ENCODE measurements around the gene PGM2L1.
A peak's percentile ranks its signal among the peaks of the same experiment; 100 is the strongest.

Gene PGM2L1

DNA sequence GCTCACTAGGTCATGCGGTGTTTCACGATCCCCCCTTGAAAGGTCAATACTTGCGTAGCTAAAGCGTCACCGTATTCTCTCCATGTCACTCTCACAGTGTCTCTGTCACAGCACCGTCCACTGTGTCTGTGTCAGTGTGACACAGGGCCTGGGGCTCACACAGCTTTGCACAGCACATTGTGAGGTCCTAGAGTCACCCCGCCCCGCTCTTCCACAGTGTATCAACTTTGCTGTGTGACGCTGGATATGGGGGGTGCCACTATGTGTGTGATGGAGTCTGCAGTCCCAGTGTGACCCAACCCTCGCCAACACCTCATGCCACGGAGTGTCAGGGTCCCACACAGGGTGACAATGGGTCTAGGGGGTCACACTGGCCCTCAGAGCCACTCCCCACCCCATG is 87.4 kb downstream of the PGM2L1 start:
- Histone ChIP-seq H3K36me3 (ENCODE audit: control insufficient read depth, insufficient read depth, low read length) (no peaks in the 10 kb centered on the region), H3K27me3 (ENCODE audit: control insufficient read depth, insufficient read depth, low read length, poor library complexity, severe bottlenecking) (peaks cover 48% of the 10 kb centered on the region), H3K27ac (ENCODE audit: insufficient read depth, low read depth, low read length, poor library complexity, severe bottlenecking) (no peak overlapping the region), H3K9me3 (ENCODE audit: control insufficient read depth, low read length) (no peaks in the 10 kb centered on the region), H3K4me1 (ENCODE audit: control insufficient read depth, insufficient read depth, low read length) (no peaks in the 10 kb centered on the region), H3K4me3 (ENCODE audit: insufficient read depth, low read depth, low read length) (peak overlapping the region; percentile 34)
- 83 to 85% methylated on average over 11 of the region's 11 CpGs for whole genome bisulfite sequencing, 2 experiments

GRCh38 chr11:74307434-74307833 is 90.8 kb downstream of the PGM2L1 start:
- WGBS, 2 experiments, result 93 to 100% methylated on average over 1 of the region's 1 CpG
- H3K9me3 ChIP-seq (ENCODE audit: control insufficient read depth, low read length), result no peaks in the 10 kb centered on the region
- H3K27me3 ChIP-seq (ENCODE audit: control insufficient read depth, insufficient read depth, low read length, poor library complexity, severe bottlenecking), result peaks cover 34% of the 10 kb centered on the region
- H3K36me3 ChIP-seq (ENCODE audit: control insufficient read depth, insufficient read depth, low read length), result no peaks in the 10 kb centered on the region
- H3K27ac ChIP-seq (ENCODE audit: insufficient read depth, low read depth, low read length, poor library complexity, severe bottlenecking), result no peak overlapping the region
- H3K4me1 ChIP-seq (ENCODE audit: control insufficient read depth, insufficient read depth, low read length), result no peaks in the 10 kb centered on the region
- H3K4me3 ChIP-seq (ENCODE audit: insufficient read depth, low read depth, low read length), result no peak overlapping the region

- Histone ChIP-seq H3K4me1 (ENCODE audit: control insufficient read depth, insufficient read depth, low read length) (no peaks in the 10 kb centered on the region), H3K27me3 (ENCODE audit: control insufficient read depth, insufficient read depth, low read length, poor library complexity, severe bottlenecking) (peaks cover 26% of the 10 kb centered on the region), H3K4me3 (ENCODE audit: insufficient read depth, low read depth, low read length) (no peak overlapping the region), H3K9me3 (ENCODE audit: control insufficient read depth, low read length) (no peaks in the 10 kb centered on the region), H3K36me3 (ENCODE audit: control insufficient read depth, insufficient read depth, low read length) (no peaks in the 10 kb centered on the region), H3K27ac (ENCODE audit: insufficient read depth, low read depth, low read length, poor library complexity, severe bottlenecking) (no peak overlapping the region)
- WGBS, 2 experiments, result 83 to 85% methylated on average over 6 of the region's 8 CpGs
Observed at GRCh38 chr11:74306435-74307175, 91.6 kb downstream of the PGM2L1 start.

- Histone ChIP-seq H3K9me3 (ENCODE audit: control insufficient read depth, low read length) (no peaks in the 10 kb centered on the region), H3K27ac (ENCODE audit: insufficient read depth, low read depth, low read length, poor library complexity, severe bottlenecking) (no peak overlapping the region), H3K4me3 (ENCODE audit: insufficient read depth, low read depth, low read length) (no peak overlapping the region), H3K27me3 (ENCODE audit: control insufficient read depth, insufficient read depth, low read length, poor library complexity, severe bottlenecking) (no peaks in the 10 kb centered on the region), H3K4me1 (ENCODE audit: control insufficient read depth, insufficient read depth, low read length) (no peaks in the 10 kb centered on the region), H3K36me3 (ENCODE audit: control insufficient read depth, insufficient read depth, low read length) (no peaks in the 10 kb centered on the region)
- 96 to 100% methylated on average over 2 to 3 of the region's 3 CpGs for WGBS, 2 experiments
Observed at GRCh38 chr11:74299015-74299414, 99.2 kb downstream of the PGM2L1 start.

GRCh38 chr11:74297484-74297883 is 100.7 kb downstream of the PGM2L1 start:
- no peak overlapping the region for H3K4me3 ChIP-seq (ENCODE audit: insufficient read depth, low read depth, low read length)
- no peaks in the 10 kb centered on the region for H3K9me3 ChIP-seq (ENCODE audit: control insufficient read depth, low read length)
- no peaks in the 10 kb centered on the region for H3K4me1 ChIP-seq (ENCODE audit: control insufficient read depth, insufficient read depth, low read length)
- H3K36me3 ChIP-seq (ENCODE audit: control insufficient read depth, insufficient read depth, low read length), result no peaks in the 10 kb centered on the region
- WGBS, 2 experiments, result 100% methylated on average over 1 of the region's 1 CpG; no CpG with 5 or more reads in 1 of the 2 experiments
- H3K27me3 ChIP-seq (ENCODE audit: control insufficient read depth, insufficient read depth, low read length, poor library complexity, severe bottlenecking), result no peaks in the 10 kb centered on the region
- H3K27ac ChIP-seq (ENCODE audit: insufficient read depth, low read depth, low read length, poor library complexity, severe bottlenecking), result no peak overlapping the region

DNA sequence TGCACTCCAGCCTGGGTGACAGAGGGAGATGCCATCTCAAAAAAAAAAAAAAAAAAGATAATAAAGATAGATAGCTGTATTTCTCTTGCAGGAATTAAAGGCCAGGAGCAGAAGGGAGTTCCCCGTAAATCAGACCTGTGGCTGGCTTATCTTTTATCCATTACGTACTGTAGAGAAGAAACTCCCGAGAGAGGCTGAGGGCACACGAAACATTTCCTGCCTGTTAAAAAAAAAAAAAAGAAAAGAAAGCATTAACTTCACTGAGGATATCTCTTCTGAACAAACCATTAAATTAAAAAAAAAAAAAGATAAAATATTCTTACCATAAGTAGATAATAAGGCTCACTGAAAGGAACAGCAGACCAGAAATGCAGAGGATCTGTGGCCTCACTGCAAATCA is 109.3 kb downstream of the PGM2L1 start:
- Histone ChIP-seq H3K9me3 (ENCODE audit: control insufficient read depth, low read length) (no peaks in the 10 kb centered on the region), H3K27ac (ENCODE audit: insufficient read depth, low read depth, low read length, poor library complexity, severe bottlenecking) (no peak overlapping the region), H3K4me3 (ENCODE audit: insufficient read depth, low read depth, low read length) (no peak overlapping the region), H3K4me1 (ENCODE audit: control insufficient read depth, insufficient read depth, low read length) (no peaks in the 10 kb centered on the region), H3K36me3 (ENCODE audit: control insufficient read depth, insufficient read depth, low read length) (no peaks in the 10 kb centered on the region), H3K27me3 (ENCODE audit: control insufficient read depth, insufficient read depth, low read length, poor library complexity, severe bottlenecking) (no peaks in the 10 kb centered on the region)
- WGBS, 2 experiments, result 96 to 98% methylated on average over 3 to 4 of the region's 4 CpGs

GRCh38 chr11:74288161-74288560 is 110.1 kb downstream of the PGM2L1 start:
- Histone ChIP-seq H3K27ac (ENCODE audit: insufficient read depth, low read depth, low read length, poor library complexity, severe bottlenecking) (no peak overlapping the region), H3K9me3 (ENCODE audit: control insufficient read depth, low read length) (no peaks in the 10 kb centered on the region), H3K4me3 (ENCODE audit: insufficient read depth, low read depth, low read length) (no peak overlapping the region), H3K36me3 (ENCODE audit: control insufficient read depth, insufficient read depth, low read length) (no peaks in the 10 kb centered on the region), H3K4me1 (ENCODE audit: control insufficient read depth, insufficient read depth, low read length) (no peaks in the 10 kb centered on the region), H3K27me3 (ENCODE audit: control insufficient read depth, insufficient read depth, low read length, poor library complexity, severe bottlenecking) (no peaks in the 10 kb centered on the region)
- 94 to 96% methylated on average over 1 of the region's 1 CpG for WGBS, 2 experiments

DNA sequence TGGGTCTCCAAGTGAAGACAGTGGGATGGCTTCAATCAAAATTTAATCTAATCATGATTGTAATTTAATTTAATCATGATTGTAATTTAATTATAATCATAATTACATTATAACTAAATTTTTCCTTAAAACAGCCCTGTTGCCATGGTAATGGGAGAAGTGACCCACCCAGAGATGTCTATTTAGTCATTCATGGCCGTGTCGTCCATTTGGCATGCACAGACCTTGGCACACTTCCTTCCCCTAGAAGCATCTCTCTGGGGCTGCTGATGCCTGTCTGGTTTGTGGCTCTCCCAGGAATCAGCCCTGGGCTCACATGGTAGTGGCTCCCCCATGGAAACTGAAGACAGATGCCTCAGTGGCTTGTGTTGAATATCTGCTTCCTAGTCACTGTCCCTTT is 113.8 kb downstream of the PGM2L1 start:
- Histone ChIP-seq H3K27ac (ENCODE audit: insufficient read depth, low read depth, low read length, poor library complexity, severe bottlenecking) (no peak overlapping the region), H3K4me1 (ENCODE audit: control insufficient read depth, insufficient read depth, low read length) (no peaks in the 10 kb centered on the region), H3K4me3 (ENCODE audit: insufficient read depth, low read depth, low read length) (no peak overlapping the region), H3K27me3 (ENCODE audit: control insufficient read depth, insufficient read depth, low read length, poor library complexity, severe bottlenecking) (no peaks in the 10 kb centered on the region), H3K9me3 (ENCODE audit: control insufficient read depth, low read length) (no peaks in the 10 kb centered on the region), H3K36me3 (ENCODE audit: control insufficient read depth, insufficient read depth, low read length) (no peaks in the 10 kb centered on the region)
- 96 to 97% methylated on average over 2 of the region's 2 CpGs for WGBS, 2 experiments

DNA sequence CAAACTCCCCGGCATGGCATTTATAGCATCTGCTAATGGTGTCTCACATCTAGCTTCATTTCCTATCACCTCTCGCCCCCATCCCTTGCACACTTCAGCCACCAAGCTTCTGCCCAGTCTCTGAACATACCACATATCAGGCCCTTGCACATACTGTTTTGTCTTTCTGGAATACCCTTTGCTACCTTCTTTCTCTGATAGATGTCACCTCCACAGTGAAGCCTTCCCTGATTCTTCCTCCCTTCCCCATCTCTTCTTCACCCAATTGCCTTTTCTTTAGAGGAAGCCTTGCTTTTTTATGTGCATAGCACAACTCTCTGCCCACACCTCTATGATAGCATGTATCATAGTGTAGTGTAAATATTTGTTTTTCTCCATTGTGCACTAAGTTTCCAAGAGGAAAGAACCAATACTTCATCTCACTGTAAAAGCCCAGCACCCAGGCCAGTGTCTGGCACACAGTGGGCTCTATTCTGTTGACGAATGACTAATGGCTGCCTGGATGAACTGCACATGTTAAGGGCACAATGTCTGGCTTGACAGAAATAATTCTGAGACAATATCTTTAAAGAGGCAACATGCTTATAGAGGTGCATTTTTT is 114.6 kb downstream of the PGM2L1 start:
- no peaks in the 10 kb centered on the region for H3K9me3 ChIP-seq (ENCODE audit: control insufficient read depth, low read length)
- WGBS, 2 experiments, result 92 to 94% methylated on average over 3 of the region's 3 CpGs
- no peak overlapping the region for H3K27ac ChIP-seq (ENCODE audit: insufficient read depth, low read depth, low read length, poor library complexity, severe bottlenecking)
- H3K4me1 ChIP-seq (ENCODE audit: control insufficient read depth, insufficient read depth, low read length), result no peaks in the 10 kb centered on the region
- no peaks in the 10 kb centered on the region for H3K27me3 ChIP-seq (ENCODE audit: control insufficient read depth, insufficient read depth, low read length, poor library complexity, severe bottlenecking)
- H3K36me3 ChIP-seq (ENCODE audit: control insufficient read depth, insufficient read depth, low read length), result no peaks in the 10 kb centered on the region
- H3K4me3 ChIP-seq (ENCODE audit: insufficient read depth, low read depth, low read length), result no peak overlapping the region

DNA sequence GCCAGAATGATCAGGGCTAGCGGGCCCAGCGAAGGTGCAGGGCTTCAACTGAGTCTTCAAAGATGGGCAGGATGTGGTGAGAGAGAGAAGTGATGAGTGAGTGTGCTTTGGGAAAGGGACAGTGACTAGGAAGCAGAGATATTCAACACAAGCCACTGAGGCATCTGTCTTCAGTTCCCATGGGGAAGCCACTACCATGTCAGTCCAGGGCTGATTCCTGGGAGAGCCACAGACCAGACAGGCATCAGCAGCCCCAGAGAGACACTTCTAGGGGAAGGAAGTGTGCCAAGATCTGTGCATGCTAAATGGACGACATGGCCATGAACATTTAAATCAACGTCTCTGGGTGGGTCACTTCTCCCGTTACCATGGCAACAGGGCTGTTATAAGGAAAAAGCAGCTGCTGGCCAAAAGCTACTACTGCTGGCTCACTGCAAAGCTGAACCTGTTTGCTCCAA is 115.3 kb downstream of the PGM2L1 start:
- no peak overlapping the region for H3K4me3 ChIP-seq (ENCODE audit: insufficient read depth, low read depth, low read length)
- WGBS, 2 experiments, result 76 to 81% methylated on average over 5 of the region's 5 CpGs
- H3K4me1 ChIP-seq (ENCODE audit: control insufficient read depth, insufficient read depth, low read length), result no peaks in the 10 kb centered on the region
- H3K27me3 ChIP-seq (ENCODE audit: control insufficient read depth, insufficient read depth, low read length, poor library complexity, severe bottlenecking), result no peaks in the 10 kb centered on the region
- H3K9me3 ChIP-seq (ENCODE audit: control insufficient read depth, low read length), result no peaks in the 10 kb centered on the region
- no peaks in the 10 kb centered on the region for H3K36me3 ChIP-seq (ENCODE audit: control insufficient read depth, insufficient read depth, low read length)
- no peak overlapping the region for H3K27ac ChIP-seq (ENCODE audit: insufficient read depth, low read depth, low read length, poor library complexity, severe bottlenecking)

All from ectodermal cell (in vitro differentiated cells).